ENCODE data around the gene PRSS33. TPM values are rescaled to one million over a fixed set of nuclear protein-coding genes. Genes with fewer than 3 reads are reported as not detected.
A peak's percentile ranks its signal among the peaks of the same experiment; 100 is the strongest.

Gene PRSS33
- total RNA-seq, 1 donor from 2014 or later = not detected

DNA sequence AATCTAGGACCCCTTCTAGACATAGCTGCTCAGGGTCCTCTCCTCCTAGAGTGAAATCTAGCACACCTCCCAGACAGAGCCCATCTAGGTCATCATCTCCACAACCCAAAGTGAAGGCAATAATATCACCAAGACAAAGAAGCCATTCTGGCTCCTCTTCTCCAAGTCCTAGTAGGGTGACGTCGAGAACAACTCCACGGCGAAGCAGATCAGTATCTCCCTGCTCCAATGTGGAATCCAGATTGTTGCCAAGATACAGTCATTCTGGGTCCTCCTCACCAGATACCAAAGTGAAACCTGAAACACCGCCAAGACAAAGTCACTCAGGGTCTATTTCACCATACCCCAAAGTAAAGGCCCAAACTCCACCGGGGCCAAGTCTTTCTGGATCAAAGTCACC lies 24.2 kb downstream of the PRSS33 start:
- no peak for DNase-seq (ENCODE audit: low read depth)

DNA sequence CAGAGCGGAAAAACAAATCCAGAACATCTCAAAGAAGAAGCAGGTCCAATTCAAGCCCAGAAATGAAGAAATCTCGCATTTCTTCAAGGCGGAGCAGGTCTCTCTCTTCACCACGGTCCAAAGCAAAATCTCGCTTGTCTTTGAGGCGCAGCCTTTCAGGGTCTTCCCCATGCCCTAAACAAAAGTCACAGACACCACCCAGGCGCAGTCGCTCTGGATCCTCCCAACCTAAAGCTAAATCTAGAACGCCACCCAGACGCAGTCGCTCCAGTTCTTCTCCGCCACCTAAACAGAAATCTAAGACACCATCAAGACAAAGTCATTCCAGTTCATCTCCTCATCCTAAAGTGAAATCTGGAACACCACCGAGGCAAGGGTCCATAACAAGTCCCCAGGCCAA lies 24.6 kb downstream of the PRSS33 start:
- DNase-seq (ENCODE audit: low read depth) = no peak

DNA sequence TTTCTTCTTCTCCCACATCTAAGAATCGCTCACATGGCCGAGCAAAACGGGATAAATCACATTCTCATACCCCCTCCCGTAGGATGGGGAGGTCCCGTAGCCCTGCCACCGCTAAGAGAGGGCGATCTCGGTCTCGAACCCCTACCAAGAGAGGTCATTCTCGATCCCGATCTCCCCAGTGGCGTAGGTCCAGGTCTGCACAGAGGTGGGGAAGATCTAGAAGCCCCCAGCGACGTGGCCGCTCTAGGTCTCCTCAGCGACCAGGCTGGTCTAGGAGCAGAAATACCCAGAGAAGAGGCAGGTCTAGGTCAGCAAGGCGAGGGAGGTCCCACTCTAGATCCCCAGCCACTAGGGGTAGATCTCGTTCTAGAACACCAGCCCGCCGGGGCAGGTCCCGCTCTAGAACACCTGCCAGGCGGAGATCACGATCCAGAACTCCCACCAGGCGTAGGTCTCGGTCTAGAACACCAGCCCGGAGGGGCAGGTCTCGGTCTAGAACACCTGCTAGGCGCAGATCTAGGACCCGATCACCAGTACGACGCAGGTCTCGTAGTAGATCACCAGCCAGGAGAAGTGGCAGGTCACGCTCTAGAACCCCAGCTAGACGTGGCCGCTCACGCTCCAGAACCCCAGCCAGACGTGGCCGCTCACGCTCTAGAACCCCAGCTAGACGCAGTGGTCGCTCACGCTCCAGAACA lies 25.3 kb downstream of the PRSS33 start:
- DNase-seq (ENCODE audit: low read depth) = no peak

DNA sequence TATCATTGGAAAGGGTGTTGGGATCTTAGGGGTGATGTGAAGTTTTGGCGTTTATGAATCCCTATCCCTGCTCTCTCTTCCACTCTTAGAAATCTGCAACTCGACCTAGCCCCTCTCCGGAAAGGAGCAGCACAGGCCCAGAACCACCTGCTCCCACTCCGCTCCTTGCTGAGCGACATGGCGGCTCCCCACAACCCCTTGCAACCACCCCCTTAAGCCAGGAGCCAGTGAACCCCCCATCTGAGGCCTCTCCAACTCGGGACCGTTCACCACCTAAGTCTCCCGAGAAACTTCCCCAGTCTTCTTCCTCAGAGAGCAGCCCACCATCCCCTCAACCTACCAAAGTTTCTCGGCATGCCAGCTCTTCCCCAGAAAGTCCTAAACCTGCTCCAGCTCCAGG lies 25.9 kb downstream of the PRSS33 start:
- DNase-seq (ENCODE audit: low read depth) = no peak

DNA sequence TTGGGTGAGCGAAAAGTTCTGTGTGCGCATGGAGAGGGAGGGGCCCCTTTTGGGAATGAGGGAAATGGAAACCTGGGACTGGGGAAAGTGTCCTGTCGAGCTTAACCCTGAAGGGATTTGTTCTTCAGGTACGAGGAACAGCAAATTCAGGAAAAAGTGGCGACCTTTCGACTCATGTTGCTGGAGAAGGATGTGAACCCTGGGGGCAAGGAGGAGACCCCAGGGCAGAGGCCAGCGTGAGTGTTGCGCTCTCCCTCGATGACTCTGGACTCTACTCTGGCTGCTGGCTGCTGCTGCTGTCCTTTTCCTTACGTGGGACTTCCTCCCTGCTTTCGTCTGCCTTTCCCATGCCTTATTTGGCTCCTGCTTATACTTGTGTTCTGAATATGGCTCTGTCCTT lies 30.0 kb downstream of the PRSS33 start:
- DNase-seq (ENCODE audit: low read depth) = no peak

DNA sequence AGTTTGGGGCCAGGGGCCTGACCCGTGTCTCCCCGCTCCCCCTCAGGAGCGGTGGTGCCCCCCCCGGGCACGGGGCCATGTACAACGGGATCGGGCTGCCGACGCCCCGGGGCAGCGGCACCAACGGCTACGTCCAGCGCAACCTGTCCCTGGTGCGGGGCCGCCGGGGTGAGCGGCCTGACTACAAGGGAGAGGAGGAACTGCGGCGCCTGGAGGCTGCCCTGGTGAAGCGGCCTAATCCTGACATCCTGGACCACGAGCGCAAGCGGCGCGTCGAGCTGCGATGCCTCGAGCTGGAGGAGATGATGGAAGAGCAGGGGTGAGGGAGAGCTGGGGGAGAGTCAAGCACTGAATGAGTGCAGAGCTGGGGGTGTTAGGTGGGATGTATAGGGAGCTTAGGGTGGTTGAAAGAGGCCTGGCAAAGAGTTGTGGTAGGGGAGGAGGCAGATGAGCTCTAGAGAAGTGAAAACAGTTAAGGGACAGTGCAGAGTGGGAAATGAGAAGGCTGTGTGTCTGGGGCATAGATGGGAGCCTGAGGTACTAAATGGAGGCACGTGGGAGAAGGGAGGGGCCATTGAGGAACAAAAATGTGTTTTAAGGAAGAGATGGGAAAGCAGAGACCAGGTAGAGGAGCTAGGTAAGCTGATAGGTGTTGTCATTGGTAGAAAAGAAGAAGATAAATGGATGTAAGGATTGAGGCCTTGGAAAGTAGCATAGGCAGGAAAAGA lies 30.9 kb downstream of the PRSS33 start:
- DNase-seq (ENCODE audit: low read depth) = no peak

DNA sequence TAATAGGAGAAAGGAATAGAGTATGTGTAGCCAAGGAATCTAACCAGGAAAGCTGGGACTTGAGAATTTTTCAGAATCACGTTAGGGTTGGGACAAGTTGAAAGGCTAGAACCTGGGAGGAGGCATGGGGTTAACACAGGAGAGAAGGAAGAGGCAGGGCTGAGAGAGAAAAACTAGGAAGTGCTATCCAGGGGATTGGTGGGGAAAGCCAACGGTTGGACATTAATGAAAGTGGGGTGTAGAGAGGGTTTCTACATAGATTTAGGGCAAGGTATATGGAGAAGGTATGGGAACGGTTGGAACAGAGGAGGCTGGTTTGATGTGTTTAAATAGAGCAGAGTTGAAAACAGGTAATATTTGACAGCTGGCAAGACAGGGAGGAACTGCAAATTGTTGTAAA lies 32.2 kb downstream of the PRSS33 start:
- DNase-seq (ENCODE audit: low read depth) = no peak

DNA sequence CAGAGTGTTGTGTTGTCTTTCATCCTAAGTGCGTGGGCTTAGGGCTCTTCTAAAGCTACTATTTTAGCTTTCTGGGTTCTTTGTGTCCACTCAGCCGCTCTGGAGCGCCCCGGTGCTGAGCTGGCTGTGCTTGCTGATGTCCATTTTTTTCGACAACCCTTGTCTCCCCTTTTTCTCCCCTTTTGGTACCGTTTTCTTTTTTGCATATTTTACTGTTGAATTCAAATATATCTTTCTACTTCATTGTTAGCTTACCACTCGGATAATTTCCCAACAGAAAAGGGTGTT lies 33.7 kb downstream of the PRSS33 start:
- no peak for DNase-seq (ENCODE audit: low read depth)

DNA sequence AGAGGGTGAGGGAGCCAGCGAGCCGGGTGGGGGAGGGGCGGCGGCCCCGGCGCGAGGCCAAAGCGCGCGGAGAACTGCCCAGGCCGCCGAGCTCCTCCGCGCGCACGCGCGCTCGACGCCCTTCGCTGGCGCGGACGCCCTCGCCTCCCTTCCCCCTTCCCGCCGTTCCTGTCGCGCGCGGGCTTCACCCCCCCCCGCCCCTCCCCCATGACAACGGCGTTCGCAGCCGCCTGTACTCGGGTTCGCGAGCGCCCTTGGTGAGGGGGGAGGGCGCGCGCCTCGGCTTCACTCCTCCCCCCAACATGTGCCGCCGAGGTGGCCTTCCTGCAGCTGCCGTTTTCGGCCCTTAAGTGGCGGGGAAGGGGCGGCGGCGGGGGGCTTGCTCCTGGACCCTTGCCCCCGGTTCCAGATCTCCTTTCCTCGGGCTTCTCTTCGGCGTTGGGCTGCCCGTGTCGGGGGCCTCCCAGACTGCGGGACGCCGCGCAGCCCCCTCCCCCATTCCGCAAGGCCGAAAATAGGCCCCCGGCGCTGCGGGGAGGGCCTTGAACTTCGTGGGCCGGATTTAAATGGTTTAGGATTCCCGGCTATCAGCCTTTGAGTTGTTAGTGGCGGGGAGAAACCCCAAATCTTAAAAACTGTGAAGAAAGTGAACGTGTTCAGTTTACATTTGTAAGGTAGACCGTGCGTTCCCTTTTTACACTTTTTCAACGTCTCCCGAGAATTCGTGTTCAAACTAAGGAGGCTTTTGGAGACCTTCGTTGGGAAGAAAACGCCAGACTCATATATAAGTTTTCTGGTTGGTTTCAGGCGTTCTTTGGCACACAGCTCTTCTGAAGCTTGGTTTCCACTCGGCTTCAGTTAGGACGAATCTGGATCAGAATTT lies 34.3 kb downstream of the PRSS33 start:
- DNase-seq (ENCODE audit: low read depth) = peak; percentile 27

DNA sequence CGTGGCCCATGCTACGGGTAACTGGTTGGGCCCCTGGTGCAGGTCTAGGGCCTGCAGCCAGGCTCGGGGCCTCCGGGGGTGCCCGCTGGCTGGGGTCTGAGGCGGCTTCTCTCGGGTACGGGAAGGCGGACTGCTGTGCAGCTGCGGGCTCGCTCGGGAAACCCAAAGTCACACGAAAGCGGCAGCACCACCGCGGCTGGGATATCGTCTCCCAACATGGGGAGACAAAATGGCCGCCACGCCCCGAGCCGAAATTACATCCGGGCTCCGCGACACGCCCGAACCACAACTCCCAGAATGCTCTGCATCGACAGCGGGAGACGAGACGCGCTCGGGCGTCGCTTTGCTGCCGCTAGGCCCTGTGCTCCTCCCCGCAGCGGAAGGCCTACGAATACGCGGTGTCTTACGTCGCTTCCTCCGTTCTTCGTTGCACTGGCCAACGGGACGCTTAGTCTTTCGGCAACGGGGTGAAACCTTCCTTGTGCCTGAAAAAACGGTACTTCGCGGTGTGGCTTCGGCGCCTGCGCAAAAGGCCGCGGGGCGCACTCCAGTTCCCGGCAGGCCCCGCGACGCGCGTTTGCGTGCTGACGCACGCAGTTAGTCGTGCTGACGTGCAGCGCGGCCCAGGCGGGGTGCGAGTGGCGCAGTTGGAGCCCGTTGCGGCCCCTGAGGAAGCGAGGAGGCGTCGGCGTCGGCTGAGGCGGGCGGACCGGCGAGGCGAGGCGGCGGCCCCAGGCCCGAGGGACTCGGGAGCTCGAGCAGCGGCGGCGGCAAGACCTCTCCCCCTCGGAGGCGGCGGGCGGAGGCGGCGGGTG lies 35.1 kb downstream of the PRSS33 start, which contains the start of gene SRRM2:
SRRM2 (plus strand) TSS at position 604 of the 815 bp plus-strand sequence. CDS start 3,727 bp downstream, outside the sequence.
- DNase-seq (ENCODE audit: low read depth) = peak; percentile 84

DNA sequence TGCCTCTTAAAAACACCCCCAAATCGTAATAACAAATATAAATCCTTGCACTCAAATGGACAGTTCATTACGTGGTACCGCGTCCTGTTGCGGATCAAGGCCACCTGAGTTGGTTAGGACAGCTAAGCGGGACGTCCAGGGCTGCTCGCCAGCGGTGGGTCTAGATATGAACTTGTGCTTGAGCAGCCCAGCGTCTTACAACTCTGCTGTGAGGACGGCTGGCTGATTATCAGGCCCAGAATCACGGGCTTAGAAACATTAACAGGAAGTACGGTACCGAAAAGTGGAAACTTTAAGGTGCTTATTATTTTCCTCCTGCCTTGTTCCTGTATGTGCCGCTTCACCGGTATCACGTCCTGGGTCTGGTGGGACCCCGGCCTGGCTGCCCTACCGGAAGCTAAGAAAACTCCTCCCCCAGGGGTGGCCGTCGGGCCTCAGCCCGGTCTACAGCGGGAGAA lies 35.8 kb downstream of the PRSS33 start:
- no peak for DNase-seq (ENCODE audit: low read depth)

DNA sequence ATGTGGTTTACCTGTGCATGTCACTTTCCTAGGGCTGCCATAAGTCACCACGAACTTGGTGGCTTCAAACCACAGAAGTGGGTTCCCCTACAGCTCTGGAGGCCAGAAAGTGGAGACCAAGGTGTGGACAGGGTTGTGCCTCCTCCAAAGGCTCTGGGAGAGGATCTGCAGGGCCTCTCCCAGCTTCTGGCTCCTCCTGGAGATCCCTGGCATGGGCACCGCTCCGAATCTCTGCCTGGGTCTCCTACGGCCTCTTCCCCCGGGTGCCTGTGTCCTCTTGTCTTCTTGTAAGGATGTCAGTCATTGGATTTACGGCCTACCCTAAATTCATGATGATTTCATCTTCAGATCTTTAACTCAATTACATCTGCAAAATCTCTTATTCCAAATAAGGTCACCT lies 37.4 kb downstream of the PRSS33 start:
- DNase-seq (ENCODE audit: low read depth) = no peak

DNA sequence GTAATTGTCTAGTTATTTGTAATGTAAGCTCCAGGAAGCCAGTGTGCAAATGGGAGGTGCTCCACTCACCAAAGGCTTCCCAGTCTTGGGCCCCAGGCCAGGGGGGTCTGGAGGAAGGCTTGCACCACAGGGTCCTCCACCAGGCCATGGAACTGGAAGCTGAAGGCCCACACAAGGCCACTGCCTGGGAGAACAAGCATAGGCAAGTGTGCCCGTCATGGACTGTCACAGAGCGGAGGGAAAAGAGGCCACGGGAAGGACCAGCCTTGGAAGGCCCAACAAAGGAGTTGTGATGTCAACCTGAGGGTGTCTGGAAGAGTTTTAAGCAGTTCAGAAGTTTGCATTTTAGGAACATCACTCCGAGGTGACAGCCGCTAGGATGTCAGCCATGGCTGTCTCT lies 37.9 kb downstream of the PRSS33 start:
- no peak for DNase-seq (ENCODE audit: low read depth)

DNA sequence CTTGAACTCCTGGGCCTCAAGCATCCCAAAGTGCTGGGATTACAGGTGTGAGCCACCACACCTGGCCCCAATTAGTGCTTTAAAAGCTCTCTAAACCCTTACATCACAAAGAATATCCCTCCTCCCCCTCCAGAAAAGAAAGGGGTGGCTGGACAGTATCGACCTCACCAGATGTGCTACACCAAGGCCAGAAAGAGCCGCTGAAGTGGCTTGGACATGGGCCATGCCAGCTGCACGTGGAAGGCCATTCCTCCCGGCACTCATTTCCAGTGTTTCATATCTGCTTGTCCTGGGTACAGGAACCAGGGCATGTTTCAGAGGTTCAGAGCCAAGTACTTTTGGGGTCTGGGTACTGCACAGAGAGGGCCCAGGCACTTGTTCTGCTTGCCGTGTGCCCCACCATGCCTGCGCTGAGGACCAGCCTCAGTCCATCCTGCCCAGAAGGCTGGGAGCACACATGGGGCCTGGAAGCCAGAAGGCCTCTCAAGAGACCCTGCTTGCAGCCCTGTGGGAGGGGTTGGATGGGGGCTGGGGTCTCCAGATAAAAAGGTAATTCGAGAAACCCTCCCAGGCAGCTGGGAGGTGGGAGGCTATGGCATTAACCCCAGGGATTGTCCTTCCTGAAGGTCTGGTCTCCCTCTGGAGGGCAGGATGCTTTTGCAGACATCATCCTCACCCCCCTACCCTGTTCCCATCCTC lies 38.5 kb downstream of the PRSS33 start:
- no peak for DNase-seq (ENCODE audit: low read depth)

DNA sequence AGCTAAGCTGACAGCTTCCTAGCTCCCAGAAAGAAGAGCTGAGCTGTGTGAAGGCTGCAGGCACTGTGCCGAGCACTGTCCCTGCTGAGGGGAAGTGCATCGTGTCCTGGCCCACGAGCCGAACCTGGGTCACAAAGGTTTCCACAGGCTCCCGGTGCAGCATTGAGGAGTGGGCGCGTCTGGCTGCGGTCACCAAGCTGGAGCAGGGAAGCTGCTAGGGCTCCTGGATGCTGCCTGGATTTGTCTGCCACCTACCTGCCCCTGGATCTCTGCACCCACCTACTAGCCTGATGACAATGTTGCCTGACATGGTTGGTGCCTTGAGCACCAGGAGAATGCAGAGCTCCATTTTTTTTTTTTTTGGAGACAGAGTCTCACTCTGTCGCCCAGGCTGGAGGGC lies 41.4 kb downstream of the PRSS33 start:
- DNase-seq (ENCODE audit: low read depth) = no peak

DNA sequence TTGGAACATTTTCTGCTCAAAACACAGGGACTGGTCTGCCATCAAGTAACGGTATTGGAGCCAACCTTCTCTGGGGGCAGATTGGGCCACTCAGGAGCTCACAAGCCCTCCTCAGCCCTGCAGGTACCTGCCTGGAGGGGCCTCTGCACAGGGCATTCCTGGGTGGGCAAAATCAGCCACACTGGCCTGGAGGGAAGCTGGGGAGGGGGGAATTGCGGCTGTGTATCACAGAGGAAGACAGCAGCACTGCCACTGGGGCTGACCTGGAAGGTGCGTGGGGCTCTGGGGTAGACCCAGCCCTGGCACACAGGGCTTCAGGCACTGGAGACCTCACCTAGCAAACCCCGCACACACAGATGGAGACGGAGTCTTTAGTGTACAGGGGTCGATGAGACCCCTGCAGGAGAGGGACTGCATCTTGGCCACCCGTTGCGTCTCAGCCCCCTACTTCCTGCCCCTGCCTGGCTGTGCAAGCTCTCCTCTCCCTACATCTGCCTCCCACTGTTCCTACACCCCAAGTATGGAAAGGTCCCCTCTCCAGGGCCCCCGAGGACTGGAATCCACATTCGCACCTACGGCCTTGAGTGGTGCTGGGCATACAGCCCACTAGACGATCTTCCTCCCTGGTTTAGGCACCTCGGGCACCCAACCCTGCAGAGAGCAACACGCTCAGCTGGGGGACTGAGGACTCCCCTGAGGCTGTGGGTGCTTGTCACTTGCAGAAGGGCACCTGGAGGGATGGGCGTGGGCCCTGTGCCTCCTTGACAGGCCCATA lies 42.1 kb downstream of the PRSS33 start:
- DNase-seq (ENCODE audit: low read depth) = no peak

DNA sequence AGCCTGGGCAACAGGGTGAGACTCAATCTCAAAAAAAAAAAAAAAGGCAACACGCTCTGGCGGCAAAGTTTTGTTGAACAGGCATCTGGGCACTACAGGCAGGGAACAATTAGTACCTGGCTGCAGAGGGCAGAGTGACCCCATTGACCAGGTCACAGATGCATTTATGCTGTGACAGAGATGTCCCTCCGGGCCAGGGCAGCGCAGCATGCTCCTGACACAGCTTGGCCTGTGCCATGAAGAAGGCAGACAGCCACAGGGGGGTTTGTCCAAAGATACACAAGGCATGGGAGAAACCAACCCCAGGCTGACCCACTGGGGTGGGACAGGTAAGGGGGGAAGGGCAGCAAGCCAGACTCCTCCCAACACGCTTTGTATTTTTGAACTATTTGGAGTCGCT lies 42.6 kb downstream of the PRSS33 start:
- no peak for DNase-seq (ENCODE audit: low read depth)

DNA sequence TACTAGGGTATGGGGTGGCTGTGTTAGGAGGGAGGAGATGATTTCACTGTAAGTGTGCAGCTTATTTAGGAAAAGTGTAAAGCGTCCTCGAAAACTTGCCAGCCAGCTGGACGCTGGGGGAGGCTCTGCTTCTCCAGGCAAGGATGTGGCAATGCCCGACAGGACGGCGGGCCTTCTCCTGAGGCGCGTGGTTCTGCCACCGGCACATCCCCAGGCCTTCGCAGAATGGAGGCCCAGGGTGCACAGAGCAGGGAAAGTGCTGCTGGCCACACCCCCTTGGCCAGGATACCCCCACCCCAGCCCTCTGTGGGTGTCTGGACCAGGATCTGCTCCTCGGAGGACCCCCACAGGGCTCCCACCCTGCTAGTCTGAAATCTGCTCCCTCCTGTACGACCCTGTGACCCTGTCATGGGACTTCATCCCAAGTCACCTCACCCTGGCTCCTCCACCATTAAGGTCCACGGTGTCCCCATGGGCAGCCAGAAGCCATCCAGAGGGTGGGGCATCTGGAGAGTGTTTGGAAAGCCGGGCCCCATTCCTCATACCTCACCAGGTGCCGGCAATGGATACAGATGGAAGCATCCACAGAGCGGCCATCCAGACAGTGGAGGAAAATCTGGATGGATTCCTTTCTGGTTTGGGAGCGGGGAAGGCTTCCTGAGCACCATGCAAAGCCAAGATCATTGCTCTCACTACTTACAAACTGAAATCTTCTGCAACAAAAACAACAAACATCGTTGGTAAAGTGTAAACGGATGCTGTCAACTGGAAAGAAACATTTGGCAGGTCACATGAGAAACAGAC lies 44.2 kb downstream of the PRSS33 start:
- no peak for DNase-seq (ENCODE audit: low read depth)

DNA sequence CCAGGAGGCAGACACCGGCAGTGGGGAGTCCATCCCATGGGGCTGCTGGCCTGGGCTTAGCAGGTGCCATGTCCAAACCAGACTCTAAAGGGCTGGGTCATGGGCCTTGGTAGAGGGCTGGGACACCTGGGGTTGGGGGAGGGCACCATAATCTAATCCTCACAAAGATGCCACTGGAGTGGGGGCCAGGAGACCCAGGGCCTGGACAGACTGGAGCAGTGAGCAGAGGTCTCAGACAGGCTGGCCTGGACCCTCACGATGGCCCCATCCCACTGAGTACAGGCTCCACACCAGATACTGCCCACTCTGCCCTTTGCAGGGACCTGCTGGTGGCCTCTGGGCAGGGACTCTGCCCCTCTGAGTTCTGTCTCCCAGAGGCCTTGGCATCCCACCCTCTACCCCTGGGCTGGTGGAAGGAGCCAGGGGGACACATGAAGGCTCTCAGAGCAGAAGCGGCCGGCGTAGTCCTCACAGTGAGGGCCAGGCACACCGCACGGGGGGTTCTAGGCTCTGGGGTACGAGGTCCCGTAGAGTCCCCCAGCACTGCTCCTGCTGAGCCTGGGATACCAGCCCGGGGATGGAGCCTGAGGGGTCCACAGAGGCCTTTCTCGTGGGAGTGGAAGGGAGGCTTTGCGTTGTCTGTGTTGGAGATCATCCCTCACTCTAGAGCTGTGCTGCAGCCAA lies 44.9 kb downstream of the PRSS33 start:
- DNase-seq (ENCODE audit: low read depth) = no peak

Measured in renal cortical epithelial cell (primary cell).